Prostate gland (tissue), 2 donors: ENCODE results near the gene SLA2.

Experiments
- POLR2A ChIP-seq: fragments of 450-650 bp; IDR thresholded peaks from one replicate; pipeline ENCODE4 v1.6.1; 2016; ENCODE audit warnings: antibody characterized with exemption, mild to moderate bottlenecking
- POLR2AphosphoS5 ChIP-seq: sonication (generic); formaldehyde crosslinking; IDR thresholded peaks from one replicate; pipeline ENCODE4 v1.6.1; 2017; ENCODE audit warnings: antibody characterized with exemption
- TF ChIP-seq, protein P1 (sequence below), 4 experiments: fragments of 200-600 bp in 2 of 4; fragments of 450-650 bp in 2 of 4; sonication (generic) in 2 of 4; IDR thresholded peaks; 1 replicate in 3 of 4; 2 replicates in 1 of 4; pipeline ENCODE4 v1.5.1; 2016 to 2019; ENCODE audit warnings: antibody characterized with exemption in 4 of 4, mild to moderate bottlenecking in 2 of 4, moderate library complexity in 2 of 4

DNA sequence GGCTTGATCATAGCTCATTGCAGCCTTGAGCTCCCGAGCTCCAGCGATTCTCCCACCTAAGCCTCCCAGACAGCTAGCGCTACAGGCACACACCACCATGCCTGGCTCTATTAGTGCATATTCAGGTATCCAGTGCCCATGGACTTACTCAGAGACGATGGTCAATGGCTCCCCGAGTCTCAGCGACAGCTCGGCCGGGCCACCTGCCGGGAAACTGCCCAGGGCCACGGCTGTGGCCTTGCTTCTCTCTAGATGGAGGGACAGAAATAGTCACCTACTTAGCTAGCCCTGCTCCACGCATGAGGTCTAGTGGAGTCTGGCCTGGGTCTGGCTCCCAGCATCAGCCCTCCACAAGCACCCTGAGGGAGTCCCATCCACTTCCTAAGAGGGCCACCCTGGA lies 11.7 kb downstream of the SLA2 start:
- no peak for TF ChIP-seq POLR2A
- TF ChIP-seq, protein P1, sequence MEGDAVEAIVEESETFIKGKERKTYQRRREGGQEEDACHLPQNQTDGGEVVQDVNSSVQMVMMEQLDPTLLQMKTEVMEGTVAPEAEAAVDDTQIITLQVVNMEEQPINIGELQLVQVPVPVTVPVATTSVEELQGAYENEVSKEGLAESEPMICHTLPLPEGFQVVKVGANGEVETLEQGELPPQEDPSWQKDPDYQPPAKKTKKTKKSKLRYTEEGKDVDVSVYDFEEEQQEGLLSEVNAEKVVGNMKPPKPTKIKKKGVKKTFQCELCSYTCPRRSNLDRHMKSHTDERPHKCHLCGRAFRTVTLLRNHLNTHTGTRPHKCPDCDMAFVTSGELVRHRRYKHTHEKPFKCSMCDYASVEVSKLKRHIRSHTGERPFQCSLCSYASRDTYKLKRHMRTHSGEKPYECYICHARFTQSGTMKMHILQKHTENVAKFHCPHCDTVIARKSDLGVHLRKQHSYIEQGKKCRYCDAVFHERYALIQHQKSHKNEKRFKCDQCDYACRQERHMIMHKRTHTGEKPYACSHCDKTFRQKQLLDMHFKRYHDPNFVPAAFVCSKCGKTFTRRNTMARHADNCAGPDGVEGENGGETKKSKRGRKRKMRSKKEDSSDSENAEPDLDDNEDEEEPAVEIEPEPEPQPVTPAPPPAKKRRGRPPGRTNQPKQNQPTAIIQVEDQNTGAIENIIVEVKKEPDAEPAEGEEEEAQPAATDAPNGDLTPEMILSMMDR (IDR thresholded peaks at IDR 0.05), result no peak
- TF ChIP-seq POLR2AphosphoS5, result no peak
